Thymus (tissue), 14 donors: ENCODE results near the gene BNC1. TPM values are rescaled to one million over a fixed set of nuclear protein-coding genes. Genes with fewer than 3 reads are reported as not detected.
A peak's percentile ranks its signal among the peaks of the same experiment; 100 is the strongest.

Experiments used
- DNase-seq, 9 donors: peaks; one replicate each; pipeline ENCODE4 v3.0.0-alpha.2; 2013; ENCODE audit warnings: low spot score in 9 of 9, low read depth in 6 of 9, missing footprints in 1 of 9
- H3K27ac ChIP-seq, 2 donors: one replicate each; pipeline ENCODE4 v1.5.1; 2013; ENCODE audit warnings: control low read depth in 1 of 2, low read depth in 1 of 2, low read length in 1 of 2, mild to moderate bottlenecking in 1 of 2, moderate library complexity in 1 of 2
- H3K27me3 ChIP-seq, 2 donors: one replicate each; pipeline ENCODE4 v1.5.1; 2013; ENCODE audit warnings: low read length in 1 of 2; ENCODE audit not compliant: control insufficient read depth in 2 of 2, insufficient read depth in 1 of 2
- H3K36me3 ChIP-seq, 2 donors: one replicate each; pipeline ENCODE4 v1.5.1; 2013; ENCODE audit warnings: low read length in 1 of 2, mild to moderate bottlenecking in 1 of 2, moderate library complexity in 1 of 2; ENCODE audit not compliant: control insufficient read depth in 2 of 2, insufficient read depth in 2 of 2
- H3K4me1 ChIP-seq, 2 donors: one replicate each; pipeline ENCODE4 v1.5.1; 2013; ENCODE audit warnings: low read length in 2 of 2; ENCODE audit not compliant: control insufficient read depth in 2 of 2, insufficient read depth in 2 of 2
- H3K4me3 ChIP-seq, 2 donors: one replicate each; pipeline ENCODE4 v1.5.1; 2013; ENCODE audit warnings: low read length in 2 of 2, control low read depth in 1 of 2, mild to moderate bottlenecking in 1 of 2
- H3K9me3 ChIP-seq, 2 donors: one replicate each; pipeline ENCODE4 v1.5.1; 2013; ENCODE audit warnings: low read length in 1 of 2, mild to moderate bottlenecking in 1 of 2; ENCODE audit not compliant: control insufficient read depth in 2 of 2, insufficient read depth in 1 of 2
- WGBS: extraction: QIAGEN DNeasy Blood & Tissue Kit; methylation state at CpG from one replicate; pipeline ENCODE4 v1.1.7; 2013; 5-methylcytosine and 5-hydroxymethylcytosine counted together
- long read RNA-seq, 10 donors: transcript quantifications; one replicate each; lab custom pipeline, GENCODE V29; 2026
- polyA plus RNA-seq: library from polyadenylated mRNA; stranded (reverse); fragments of 200-250 nt; gene quantifications from one replicate; pipeline ENCODE4 v1.2.3, GENCODE V29; 2013
- total RNA-seq: library from RNA; stranded (reverse); fragments of 120-200 nt; gene quantifications from one replicate; pipeline ENCODE4 v1.2.4, GENCODE V29; 2013
- donor health status: healthy.

The BNC1 gene, protein sequence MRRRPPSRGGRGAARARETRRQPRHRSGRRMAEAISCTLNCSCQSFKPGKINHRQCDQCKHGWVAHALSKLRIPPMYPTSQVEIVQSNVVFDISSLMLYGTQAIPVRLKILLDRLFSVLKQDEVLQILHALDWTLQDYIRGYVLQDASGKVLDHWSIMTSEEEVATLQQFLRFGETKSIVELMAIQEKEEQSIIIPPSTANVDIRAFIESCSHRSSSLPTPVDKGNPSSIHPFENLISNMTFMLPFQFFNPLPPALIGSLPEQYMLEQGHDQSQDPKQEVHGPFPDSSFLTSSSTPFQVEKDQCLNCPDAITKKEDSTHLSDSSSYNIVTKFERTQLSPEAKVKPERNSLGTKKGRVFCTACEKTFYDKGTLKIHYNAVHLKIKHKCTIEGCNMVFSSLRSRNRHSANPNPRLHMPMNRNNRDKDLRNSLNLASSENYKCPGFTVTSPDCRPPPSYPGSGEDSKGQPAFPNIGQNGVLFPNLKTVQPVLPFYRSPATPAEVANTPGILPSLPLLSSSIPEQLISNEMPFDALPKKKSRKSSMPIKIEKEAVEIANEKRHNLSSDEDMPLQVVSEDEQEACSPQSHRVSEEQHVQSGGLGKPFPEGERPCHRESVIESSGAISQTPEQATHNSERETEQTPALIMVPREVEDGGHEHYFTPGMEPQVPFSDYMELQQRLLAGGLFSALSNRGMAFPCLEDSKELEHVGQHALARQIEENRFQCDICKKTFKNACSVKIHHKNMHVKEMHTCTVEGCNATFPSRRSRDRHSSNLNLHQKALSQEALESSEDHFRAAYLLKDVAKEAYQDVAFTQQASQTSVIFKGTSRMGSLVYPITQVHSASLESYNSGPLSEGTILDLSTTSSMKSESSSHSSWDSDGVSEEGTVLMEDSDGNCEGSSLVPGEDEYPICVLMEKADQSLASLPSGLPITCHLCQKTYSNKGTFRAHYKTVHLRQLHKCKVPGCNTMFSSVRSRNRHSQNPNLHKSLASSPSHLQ
- 1.7 TPM for total RNA-seq
- 6.8 TPM for polyA plus RNA-seq
- long read RNA-seq, donor 1, result 0 reads
- long read RNA-seq, donor 2, result 0 reads
- long read RNA-seq, donor 3, result 0 reads
- long read RNA-seq, donor 4, full-length matches to known transcripts, result 1 of 1 reads
- long read RNA-seq, donor 4, partial matches to known transcripts, result 0 of 1 reads
- long read RNA-seq, donor 4, other reads (novel, unspliced or antisense), result 0 of 1 reads
- long read RNA-seq, donor 5, result 0 reads
- long read RNA-seq, donor 6, result 0 reads
- long read RNA-seq, donor 7, full-length matches to known transcripts, result 1 of 1 reads
- long read RNA-seq, donor 7, partial matches to known transcripts, result 0 of 1 reads
- long read RNA-seq, donor 7, other reads (novel, unspliced or antisense), result 0 of 1 reads
- long read RNA-seq, donor 8, result 0 reads
- long read RNA-seq, donor 9, result 0 reads
- long read RNA-seq, donor 10, result 0 reads

DNA sequence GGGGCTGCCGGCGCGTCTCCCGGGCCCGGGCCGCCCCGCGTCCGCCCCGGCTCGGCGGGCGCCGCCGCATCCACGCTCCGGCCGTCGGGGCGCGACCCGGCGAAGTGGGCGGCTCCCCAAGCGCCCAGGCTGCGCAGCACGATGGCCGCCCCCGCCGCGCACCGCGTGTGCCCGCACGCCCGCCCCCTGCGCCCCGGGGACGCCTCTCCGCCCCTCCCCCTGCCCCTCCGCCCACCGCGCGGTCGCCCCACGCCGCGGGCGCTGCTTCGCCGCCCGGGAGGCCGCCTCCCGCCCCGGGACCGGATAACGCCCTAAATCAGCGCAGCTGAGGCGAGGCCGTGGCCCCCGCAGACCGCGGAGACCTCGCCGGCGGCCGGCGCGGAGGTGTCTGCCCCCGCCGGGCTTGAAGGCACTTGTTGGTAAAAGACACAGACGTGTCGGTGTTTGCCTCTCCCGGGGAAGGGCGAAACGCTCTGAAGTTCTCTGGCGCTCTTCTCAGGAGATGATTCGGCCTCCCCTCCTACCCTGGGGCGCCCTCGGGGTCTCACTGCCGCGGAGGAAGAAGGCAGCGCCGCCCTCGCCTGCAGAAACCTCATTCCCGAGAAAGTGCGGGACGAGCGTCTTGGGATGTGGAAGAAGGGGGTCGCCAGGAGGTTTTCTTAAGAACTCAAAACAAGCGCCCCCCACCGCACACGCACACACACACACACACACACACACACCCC is at the start of gene BNC1:
TSS of gene BNC1 (minus strand) at position 106 of the 725 bp plus-strand sequence. CDS start at position 70, 36 bp downstream.
- no peak for DNase-seq
- H3K4me1 ChIP-seq, result no peaks in the 10 kb centered on the region
- H3K9me3 ChIP-seq, result no peaks in the 10 kb centered on the region
- H3K27me3 ChIP-seq, result peaks cover 51 to 74% of the 10 kb centered on the region in 2 donors
- 4% methylated on average over 92 of the region's 93 CpGs for WGBS
- H3K36me3 ChIP-seq, result no peaks in the 10 kb centered on the region
- H3K4me3 ChIP-seq, result peak within 1 kb of the TSS; percentile 14 to 29
- H3K27ac ChIP-seq, result peak within 1 kb of the TSS in 1 of 2 donors; percentile 58

DNA sequence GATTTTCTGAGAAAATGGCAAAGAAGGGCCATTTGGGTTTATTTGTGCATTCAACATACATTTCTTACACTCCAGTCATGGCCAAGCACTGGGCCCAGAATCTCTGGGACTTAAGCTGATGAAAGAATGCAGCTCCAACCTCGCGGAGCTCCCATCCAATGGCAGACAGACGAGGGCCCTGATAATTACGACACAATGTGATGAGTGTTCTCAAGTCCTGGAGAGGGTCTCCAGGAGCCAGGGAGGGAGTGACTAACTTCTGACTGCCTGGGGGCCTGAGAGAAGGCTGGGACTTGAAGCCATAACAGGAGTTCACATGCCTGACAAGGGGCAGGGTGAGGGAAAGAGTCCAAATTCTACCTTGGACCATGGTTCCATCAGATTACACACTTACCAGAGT is 42.6 kb upstream of the BNC1 start:
- no peak for DNase-seq
- 91% methylated on average over 4 of the region's 4 CpGs for WGBS
- no peaks in the 10 kb centered on the region for H3K9me3 ChIP-seq
- no peaks in the 10 kb centered on the region for H3K27me3 ChIP-seq
- no peak overlapping the region for H3K4me3 ChIP-seq
- no peaks in the 10 kb centered on the region for H3K4me1 ChIP-seq
- no peaks in the 10 kb centered on the region for H3K36me3 ChIP-seq
- no peak overlapping the region for H3K27ac ChIP-seq

DNA sequence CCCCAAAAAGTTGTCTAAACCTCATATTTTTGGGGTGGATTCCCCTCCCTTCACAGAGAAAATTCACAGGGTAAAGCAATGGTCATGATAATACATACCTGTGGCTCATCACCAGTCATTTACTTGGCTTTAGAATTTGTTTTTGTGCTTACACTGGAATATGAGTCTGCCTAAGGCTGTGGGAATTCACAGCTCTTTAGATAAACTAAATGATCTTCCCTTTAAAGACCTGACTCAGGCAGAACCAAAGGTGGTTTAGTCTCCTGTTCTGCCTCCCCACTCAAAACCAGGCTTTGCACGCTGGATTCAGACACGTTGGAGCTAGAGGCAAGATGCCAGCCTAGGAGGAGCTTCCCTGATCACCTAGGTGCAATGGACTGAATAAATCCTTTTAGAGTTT is 40.3 kb upstream of the BNC1 start:
- 88% methylated on average over 2 of the region's 2 CpGs for WGBS
- no peak overlapping the region for H3K27ac ChIP-seq
- no peaks in the 10 kb centered on the region for H3K36me3 ChIP-seq
- H3K9me3 ChIP-seq, result no peaks in the 10 kb centered on the region
- no peak overlapping the region for H3K4me3 ChIP-seq
- no peak for DNase-seq
- no peaks in the 10 kb centered on the region for H3K27me3 ChIP-seq
- no peaks in the 10 kb centered on the region for H3K4me1 ChIP-seq

DNA sequence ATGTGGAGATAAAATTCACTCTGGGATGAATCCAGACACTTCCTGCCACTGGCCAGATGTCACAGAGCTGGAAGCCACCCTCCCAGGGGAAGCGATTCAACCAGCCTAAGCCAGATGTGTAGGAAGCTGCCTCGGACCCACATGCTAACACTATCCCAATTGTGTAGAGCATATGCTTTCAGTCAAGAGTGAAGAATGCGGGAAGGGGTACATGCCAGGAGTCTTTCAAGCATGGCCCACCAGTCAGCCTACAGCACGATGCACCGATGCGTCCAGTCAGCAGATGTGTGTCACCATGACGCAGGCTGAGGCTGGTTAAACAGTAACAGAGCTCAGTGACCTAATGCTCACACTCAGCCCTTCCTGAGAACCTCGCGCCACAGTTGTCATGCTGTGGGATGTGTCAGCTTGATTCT is 38.8 kb upstream of the BNC1 start:
- Histone ChIP-seq H3K27me3 (no peaks in the 10 kb centered on the region), H3K4me1 (no peaks in the 10 kb centered on the region), H3K9me3 (no peaks in the 10 kb centered on the region), H3K27ac (no peak overlapping the region), H3K4me3 (no peak overlapping the region), H3K36me3 (no peaks in the 10 kb centered on the region)
- WGBS, result 95% methylated on average over 9 of the region's 9 CpGs
- no peak for DNase-seq

DNA sequence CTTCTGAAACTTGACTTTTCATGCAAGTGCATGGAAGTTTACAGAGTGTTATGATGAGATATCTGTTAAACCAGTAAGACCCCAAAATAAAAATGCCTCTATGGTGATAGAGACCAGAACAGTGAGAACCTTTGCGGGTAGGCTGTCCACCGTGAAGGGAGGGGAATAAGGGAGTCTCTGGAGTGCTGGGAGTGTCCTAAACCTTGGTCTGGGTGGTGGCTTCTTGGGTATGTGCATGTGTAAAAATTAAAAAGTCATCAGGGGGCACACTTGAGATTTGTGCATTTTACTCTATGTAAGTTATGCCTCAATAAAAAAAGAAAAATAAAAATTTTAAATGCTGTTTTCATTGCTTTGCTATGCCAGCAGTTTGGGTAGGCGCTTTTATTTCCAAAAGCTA is 38.2 kb upstream of the BNC1 start:
- Histone ChIP-seq H3K27ac (no peak overlapping the region), H3K4me3 (no peak overlapping the region), H3K36me3 (no peaks in the 10 kb centered on the region), H3K9me3 (no peaks in the 10 kb centered on the region), H3K4me1 (no peaks in the 10 kb centered on the region), H3K27me3 (no peaks in the 10 kb centered on the region)
- no peak for DNase-seq
- WGBS, result 97% methylated on average over 3 of the region's 3 CpGs

DNA sequence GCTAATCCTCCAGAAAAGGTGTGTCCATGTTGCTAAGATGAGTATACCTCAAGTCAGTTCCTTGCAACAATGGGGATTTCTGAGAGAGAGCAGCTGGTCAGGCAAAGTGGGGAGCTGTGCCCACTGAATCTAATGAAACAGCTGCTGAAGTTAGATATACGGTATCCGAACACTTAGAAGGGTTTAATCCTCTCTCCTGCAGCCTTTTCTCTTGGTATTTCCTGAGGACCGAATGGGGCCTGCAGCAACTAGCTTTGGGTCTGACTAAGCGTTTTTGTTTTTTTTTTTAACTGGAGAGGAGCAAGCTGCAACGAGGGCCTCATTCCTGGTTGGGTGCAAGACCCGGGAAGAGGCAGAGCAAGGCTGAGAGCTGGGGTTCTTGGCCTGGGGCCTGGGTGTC is 37.6 kb upstream of the BNC1 start:
- no peaks in the 10 kb centered on the region for H3K36me3 ChIP-seq
- no peaks in the 10 kb centered on the region for H3K27me3 ChIP-seq
- WGBS, result 49% methylated on average over 6 of the region's 6 CpGs
- no peaks in the 10 kb centered on the region for H3K4me1 ChIP-seq
- no peak for DNase-seq
- no peaks in the 10 kb centered on the region for H3K9me3 ChIP-seq
- H3K27ac ChIP-seq, result no peak overlapping the region
- H3K4me3 ChIP-seq, result no peak overlapping the region

DNA sequence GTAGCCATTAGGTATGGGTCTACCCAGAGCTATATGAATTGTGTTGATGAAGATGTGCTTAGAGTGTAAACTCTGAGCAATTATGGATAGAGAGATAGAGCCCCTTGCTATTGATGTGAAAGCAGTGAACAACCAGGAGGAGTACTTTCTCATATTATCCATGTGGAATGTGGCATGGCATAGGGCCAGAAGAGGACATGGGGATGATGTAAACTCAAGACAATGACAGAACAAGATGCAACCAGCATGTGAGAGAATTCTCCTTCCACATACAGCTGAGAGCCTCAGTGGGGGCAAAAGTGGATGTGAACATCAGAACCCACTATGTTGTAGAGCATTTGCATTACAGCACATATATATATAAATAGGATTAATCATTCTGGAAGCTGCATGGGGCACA is 36.4 kb upstream of the BNC1 start:
- H3K4me3 ChIP-seq, result no peak overlapping the region
- no peaks in the 10 kb centered on the region for H3K36me3 ChIP-seq
- H3K27ac ChIP-seq, result no peak overlapping the region
- DNase-seq, result no peak
- H3K4me1 ChIP-seq, result no peaks in the 10 kb centered on the region
- H3K9me3 ChIP-seq, result no peaks in the 10 kb centered on the region
- H3K27me3 ChIP-seq, result no peaks in the 10 kb centered on the region

DNA sequence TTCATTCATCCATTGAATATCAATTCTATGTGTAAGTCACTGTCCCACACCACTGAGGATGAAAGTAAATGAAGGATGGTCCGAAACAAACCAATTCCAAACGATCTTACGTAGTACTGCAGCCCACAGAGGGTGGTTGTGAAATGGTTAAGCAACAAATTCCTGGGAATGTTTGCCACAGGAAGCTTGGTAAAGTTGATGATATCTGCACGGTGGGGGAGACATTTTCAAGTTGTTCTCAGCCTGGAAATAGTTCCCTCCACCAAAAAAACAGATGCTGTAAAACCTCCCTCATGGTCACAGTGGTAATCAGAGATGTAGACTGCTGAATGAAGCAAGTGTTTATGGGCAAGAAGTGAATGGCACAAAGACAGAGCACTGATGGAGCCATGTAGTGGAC is 35.9 kb upstream of the BNC1 start:
- DNase-seq, result no peak
- Histone ChIP-seq H3K27me3 (no peaks in the 10 kb centered on the region), H3K27ac (no peak overlapping the region), H3K4me1 (no peaks in the 10 kb centered on the region), H3K9me3 (no peaks in the 10 kb centered on the region), H3K36me3 (no peaks in the 10 kb centered on the region), H3K4me3 (no peak overlapping the region)
- WGBS, result 65% methylated on average over 4 of the region's 4 CpGs
